ENCODE data around the gene PDE2A.
"Not testable (repeated sequence)": the region's sequence is repeated elsewhere in the genome, so short reads cannot be mapped to it uniquely, and the experiment has no call there.

PDE2A gene

GRCh38 chr11:72576661-72577060 is 97.6 kb downstream of the PDE2A start:
- no peak for DNase-seq (ENCODE audit: low spot score)

GRCh38 chr11:72576243-72576595 is 98.0 kb downstream of the PDE2A start:
- DNase-seq (ENCODE audit: low spot score), result no peak

- DNase-seq (ENCODE audit: low spot score), result no peak
Observed at GRCh38 chr11:72575533-72576242, 98.5 kb downstream of the PDE2A start.

- no peak for DNase-seq (ENCODE audit: low spot score)
Observed at GRCh38 chr11:72574548-72575460, 99.4 kb downstream of the PDE2A start.

- DNase-seq (ENCODE audit: low spot score), result no peak
Observed at GRCh38 chr11:72573855-72574445, 100.3 kb downstream of the PDE2A start.

GRCh38 chr11:72573072-72573854 is 101.0 kb downstream of the PDE2A start:
- DNase-seq (ENCODE audit: low spot score), result no peak

- not testable (repeated sequence) for DNase-seq (ENCODE audit: low spot score)
Observed at GRCh38 chr11:72572540-72572939, 101.7 kb downstream of the PDE2A start.

GRCh38 chr11:72570893-72571661 is 103.1 kb downstream of the PDE2A start:
- DNase-seq (ENCODE audit: low spot score), result no peak

GRCh38 chr11:72569966-72570892 is 104.0 kb downstream of the PDE2A start:
- DNase-seq (ENCODE audit: low spot score), result no peak

- no peak for DNase-seq (ENCODE audit: low spot score)
Observed at GRCh38 chr11:72568861-72569260, 105.4 kb downstream of the PDE2A start.

GRCh38 chr11:72562431-72562830 is 111.8 kb downstream of the PDE2A start:
- DNase-seq (ENCODE audit: low spot score), result no peak

- DNase-seq (ENCODE audit: low spot score), result no peak
Observed at GRCh38 chr11:72561856-72562255, 112.4 kb downstream of the PDE2A start.

- not testable (repeated sequence) for DNase-seq (ENCODE audit: low spot score)
Observed at GRCh38 chr11:72560864-72561263, 113.4 kb downstream of the PDE2A start.

- no peak for DNase-seq (ENCODE audit: low spot score)
Observed at GRCh38 chr11:72556433-72556832, 117.8 kb downstream of the PDE2A start.

- not testable (repeated sequence) for DNase-seq (ENCODE audit: low spot score)
Observed at GRCh38 chr11:72555014-72555522, 119.2 kb downstream of the PDE2A start.

GRCh38 chr11:72553706-72554105 is 120.5 kb downstream of the PDE2A start:
- DNase-seq (ENCODE audit: low spot score), result no peak

- no peak for DNase-seq (ENCODE audit: low spot score)
Observed at GRCh38 chr11:72552399-72552910, 121.8 kb downstream of the PDE2A start.

GRCh38 chr11:72551571-72551970 is 122.7 kb downstream of the PDE2A start:
- DNase-seq (ENCODE audit: low spot score), result no peak

GRCh38 chr11:72548463-72548862 is 125.8 kb downstream of the PDE2A start:
- DNase-seq (ENCODE audit: low spot score), result no peak

GRCh38 chr11:72546866-72547265 is 127.4 kb downstream of the PDE2A start:
- no peak for DNase-seq (ENCODE audit: low spot score)
